Brain microvascular endothelial cell (primary cell): ENCODE results near the gene ZC3H12D.

Experiments
- DNase-seq: peaks from one replicate; pipeline ENCODE4 v3.0.0-alpha.2; 2020
- H3K27ac ChIP-seq: fragments of 250-450 bp; sonication (Bioruptor Pico); 2 replicates; pipeline ENCODE4 v1.5.1; 2020; ENCODE audit warnings: mild to moderate bottlenecking, moderate library complexity
- H3K27me3 ChIP-seq: fragments of 250-450 bp; sonication (Bioruptor Pico); replicated peaks from 2 replicates; pipeline ENCODE4 v1.5.1; 2020; ENCODE audit warnings: mild to moderate bottlenecking
- H3K36me3 ChIP-seq: fragments of 250-450 bp; sonication (Bioruptor Pico); replicated peaks from 2 replicates; pipeline ENCODE4 v1.5.1; 2020; ENCODE audit warnings: mild to moderate bottlenecking
- H3K4me3 ChIP-seq: 2 replicates; pipeline ENCODE4 v1.5.1; 2011; ENCODE audit warnings: low read depth, mild to moderate bottlenecking, control low read depth, low read length, moderate library complexity
- CTCF ChIP-seq: IDR thresholded peaks from 2 replicates; pipeline ENCODE4 v1.5.1; 2011; ENCODE audit warnings: low read depth, mild to moderate bottlenecking, moderate library complexity, low read length, control low read depth, inconsistent platforms; ENCODE audit errors: missing control alignments
- in situ Hi-C: cut with HindIII; loops from 2 replicates; pipeline ENCODE4 v1.10.0; 2017; ENCODE audit warnings: low sequenced_read_pairs, low pct_ligation_motif_present

The ZC3H12D gene

GRCh38 chr6:149482545-149483333 is 2.1 kb downstream of the ZC3H12D start:
- Histone ChIP-seq H3K36me3 (no peaks in the 10 kb centered on the region), H3K27ac (no peak overlapping the region), H3K27me3 (no peaks in the 10 kb centered on the region), H3K4me3 (no peak overlapping the region)
- no peak for DNase-seq
- TF ChIP-seq CTCF: no peak
- in situ Hi-C loops: no loop called here

- Histone ChIP-seq H3K4me3 (no peak overlapping the region), H3K27ac (no peak overlapping the region), H3K36me3 (no peaks in the 10 kb centered on the region), H3K27me3 (no peaks in the 10 kb centered on the region)
- no peak for TF ChIP-seq CTCF
- no peak for DNase-seq
- in situ Hi-C loops: no loop called here
These were observed 4.1 kb downstream of the ZC3H12D start for GRCh38 chr6:149480502-149481280.

- Histone ChIP-seq H3K27me3 (no peaks in the 10 kb centered on the region), H3K4me3 (no peak overlapping the region), H3K27ac (no peak overlapping the region), H3K36me3 (no peaks in the 10 kb centered on the region)
- TF ChIP-seq CTCF: no peak
- no peak for DNase-seq
- in situ Hi-C loops: no loop called here
These were observed 6.0 kb downstream of the ZC3H12D start for GRCh38 chr6:149478631-149479314.

GRCh38 chr6:149477544-149477943 is 7.3 kb downstream of the ZC3H12D start:
- Histone ChIP-seq H3K27ac (no peak overlapping the region), H3K36me3 (no peaks in the 10 kb centered on the region), H3K4me3 (no peak overlapping the region), H3K27me3 (no peaks in the 10 kb centered on the region)
- DNase-seq: no peak
- no peak for TF ChIP-seq CTCF
- in situ Hi-C loops: no loop called here

- no peaks in the 10 kb centered on the region for H3K27me3 ChIP-seq
- TF ChIP-seq CTCF: no peak
- H3K36me3 ChIP-seq: no peaks in the 10 kb centered on the region
- no peak overlapping the region for H3K27ac ChIP-seq
- in situ Hi-C loops: no loop called here
- H3K4me3 ChIP-seq: no peak overlapping the region
- DNase-seq: no peak
These were observed 7.9 kb downstream of the ZC3H12D start for GRCh38 chr6:149476789-149477455.
